ENCODE results near the gene SMG9.

Gene SMG9, protein sequence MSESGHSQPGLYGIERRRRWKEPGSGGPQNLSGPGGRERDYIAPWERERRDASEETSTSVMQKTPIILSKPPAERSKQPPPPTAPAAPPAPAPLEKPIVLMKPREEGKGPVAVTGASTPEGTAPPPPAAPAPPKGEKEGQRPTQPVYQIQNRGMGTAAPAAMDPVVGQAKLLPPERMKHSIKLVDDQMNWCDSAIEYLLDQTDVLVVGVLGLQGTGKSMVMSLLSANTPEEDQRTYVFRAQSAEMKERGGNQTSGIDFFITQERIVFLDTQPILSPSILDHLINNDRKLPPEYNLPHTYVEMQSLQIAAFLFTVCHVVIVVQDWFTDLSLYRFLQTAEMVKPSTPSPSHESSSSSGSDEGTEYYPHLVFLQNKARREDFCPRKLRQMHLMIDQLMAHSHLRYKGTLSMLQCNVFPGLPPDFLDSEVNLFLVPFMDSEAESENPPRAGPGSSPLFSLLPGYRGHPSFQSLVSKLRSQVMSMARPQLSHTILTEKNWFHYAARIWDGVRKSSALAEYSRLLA

DNA sequence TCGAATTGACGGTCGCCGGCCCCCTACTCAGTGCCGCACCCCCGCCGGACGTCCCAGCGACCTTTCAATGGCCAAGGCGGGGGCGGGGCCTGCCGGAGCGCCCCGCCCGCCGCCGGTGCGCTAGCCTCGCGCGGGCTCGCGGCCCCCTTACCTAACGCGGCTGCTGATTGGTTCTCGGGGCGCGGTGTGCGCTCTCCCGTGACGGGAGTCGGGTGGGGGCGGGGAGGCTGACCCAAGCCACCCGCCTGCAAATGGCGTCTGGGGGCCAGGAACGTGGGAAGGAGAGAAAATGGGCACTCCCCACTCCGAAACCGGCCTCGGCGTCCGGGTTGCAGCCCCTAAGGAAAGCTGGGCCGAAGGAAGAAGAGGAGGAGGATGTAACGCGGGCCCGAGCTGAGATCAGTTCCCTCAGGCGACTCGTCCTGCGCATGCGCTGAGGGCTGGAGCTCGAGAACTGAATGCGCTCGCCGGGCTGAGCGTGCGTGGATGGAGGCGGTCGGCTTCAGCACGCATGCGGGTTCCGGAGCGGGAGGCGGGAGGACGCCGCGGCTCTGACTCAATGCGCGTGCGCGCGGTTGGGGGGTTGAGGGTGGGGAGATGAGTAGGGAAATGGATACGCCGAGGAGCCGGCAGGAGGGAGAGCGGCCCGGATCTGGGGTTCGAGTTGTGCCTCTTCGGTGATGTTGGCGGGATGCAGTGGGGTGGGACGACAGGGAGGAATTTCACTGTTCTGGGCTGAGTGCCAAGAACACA, at the start of gene SMG9:
TSS of gene SMG9 (minus strand) at position 460 of the 753 bp plus-strand sequence. CDS start 4,221 bp downstream, outside the sequence.
- peak; percentile 35 for DNase-seq

DNA sequence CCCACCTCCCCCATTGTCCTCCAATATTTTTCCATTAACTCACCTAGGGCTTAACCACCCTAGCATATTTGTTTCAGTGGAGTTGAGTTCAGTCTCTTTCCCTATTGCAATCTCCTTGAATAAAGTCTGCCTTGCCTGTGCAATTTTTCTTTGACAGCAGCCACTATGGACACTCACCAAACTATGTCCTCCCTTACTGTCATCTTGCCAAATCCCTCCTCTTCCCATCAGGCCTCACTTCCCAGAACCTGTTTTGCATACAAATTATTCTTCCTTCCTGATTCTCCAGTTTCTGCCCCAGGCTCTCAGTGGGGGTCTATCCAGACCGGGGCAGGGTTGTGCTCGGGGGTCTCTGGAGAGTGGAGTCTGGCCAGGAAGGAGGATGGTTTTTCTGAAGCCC, 49.7 kb upstream of the SMG9 start:
- no peak for DNase-seq

DNA sequence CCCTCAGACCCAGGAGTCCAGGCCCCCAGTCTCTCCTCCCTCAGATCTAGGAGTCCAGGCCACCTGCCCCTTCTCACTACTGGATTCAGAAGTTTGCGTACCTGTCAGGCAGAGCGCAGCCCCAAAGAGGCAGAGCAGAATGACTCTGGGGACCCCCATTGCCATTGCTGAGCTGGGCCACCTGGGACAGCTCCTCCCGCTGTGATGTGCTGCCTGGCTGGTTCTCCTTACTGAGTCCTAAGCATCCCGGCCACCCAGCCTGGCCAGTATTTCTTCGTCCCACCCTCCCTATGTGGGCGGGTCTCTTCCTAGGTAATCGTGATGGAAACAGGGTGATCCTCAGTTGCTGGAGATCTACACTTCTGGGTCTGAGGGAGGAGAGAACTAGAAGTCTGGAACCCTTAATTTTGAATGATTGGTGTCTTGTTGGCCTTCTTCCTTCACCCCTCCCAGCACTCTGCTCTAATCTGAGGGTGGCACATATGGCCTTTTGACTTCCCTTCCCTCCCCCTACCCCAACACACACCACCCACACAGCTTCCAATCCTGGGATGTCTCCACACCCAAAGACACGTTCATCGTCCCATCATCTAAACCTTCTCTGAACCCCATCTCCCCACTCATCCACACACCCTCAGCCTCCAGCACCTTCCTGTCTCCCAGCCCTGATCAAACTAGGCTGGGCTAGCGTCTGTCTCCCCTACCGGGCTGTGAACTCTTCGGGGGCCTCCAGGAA, 47.6 kb upstream of the SMG9 start, which contains the start of gene LYPD5:
TSS of gene LYPD5 (minus strand) at position 232 of the 736 bp plus-strand sequence. CDS start at position 165, 67 bp downstream.
- no peak for DNase-seq

DNA sequence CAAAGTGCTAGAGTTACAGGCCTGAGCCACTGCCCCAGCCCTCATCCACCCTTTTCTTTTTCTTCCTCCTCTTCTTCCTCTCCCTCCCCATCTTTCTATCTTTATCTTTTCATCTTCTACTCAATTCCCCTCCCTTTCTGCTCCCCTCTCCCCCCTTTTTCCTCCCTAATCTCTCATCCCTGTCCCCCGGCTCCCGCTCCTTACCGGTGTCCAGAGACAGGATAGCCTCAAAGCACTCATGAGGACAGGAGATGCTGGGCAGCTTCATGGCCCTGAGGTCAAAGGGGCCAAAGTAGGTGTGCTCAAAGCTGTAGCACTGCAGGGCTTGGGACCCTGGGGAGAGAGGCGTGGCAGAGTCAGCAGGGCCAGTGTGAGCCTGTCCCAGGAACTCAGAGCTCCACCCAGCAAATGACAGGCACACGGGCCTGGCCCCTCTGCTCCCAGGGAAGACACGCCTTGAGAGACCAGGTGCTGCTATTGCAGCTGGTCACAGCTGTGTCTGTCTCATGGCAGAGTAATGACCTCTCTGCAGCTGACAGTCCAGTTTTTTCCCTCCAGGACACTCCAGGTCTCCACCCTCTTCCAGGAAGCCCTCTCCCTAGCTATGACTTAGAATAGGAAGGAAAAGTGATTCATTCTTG, 44.9 kb upstream of the SMG9 start:
- DNase-seq = no peak

DNA sequence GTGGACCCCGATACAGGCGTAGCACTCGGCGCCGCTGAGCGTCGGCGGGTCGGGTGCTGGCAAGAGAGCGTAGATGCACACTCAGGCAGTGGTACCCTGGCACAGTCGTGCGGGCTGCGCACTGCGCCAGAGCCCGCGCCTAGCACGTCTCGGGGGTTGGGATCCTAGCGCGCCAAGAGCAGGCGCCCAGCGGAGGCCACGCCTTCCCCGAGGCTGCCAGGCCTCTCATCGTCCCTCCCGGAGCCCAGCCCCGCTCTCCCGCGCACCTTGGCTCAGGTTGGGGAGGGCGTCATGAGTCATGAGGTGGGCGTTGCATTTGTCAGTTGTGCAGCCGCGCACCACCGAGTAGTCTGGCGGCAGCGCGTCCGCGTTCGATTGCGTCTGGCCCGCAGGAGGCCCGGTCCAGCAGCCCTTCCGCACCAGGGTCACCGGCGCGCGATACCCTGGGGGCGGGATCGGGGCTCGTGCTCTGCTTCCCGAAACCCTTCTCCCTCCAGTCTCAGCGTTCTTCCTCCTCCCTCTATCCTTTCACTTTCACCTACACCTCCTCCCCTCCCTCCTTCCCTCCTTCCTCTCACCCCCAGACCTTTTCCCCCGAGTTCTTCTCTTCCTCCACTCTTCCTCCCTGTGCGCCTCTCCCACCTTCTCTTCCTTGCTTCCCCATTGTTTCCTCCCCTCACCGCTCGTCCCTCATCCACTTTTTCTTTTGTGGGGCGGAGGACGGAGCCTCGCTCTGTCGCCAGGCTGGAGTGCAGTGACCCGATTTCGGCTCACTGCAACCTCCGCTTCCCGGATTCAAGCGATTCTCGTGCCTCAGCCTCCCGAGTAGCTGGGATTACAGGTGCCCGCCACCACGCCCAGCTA, 44.0 kb upstream of the SMG9 start:
- no peak for DNase-seq

DNA sequence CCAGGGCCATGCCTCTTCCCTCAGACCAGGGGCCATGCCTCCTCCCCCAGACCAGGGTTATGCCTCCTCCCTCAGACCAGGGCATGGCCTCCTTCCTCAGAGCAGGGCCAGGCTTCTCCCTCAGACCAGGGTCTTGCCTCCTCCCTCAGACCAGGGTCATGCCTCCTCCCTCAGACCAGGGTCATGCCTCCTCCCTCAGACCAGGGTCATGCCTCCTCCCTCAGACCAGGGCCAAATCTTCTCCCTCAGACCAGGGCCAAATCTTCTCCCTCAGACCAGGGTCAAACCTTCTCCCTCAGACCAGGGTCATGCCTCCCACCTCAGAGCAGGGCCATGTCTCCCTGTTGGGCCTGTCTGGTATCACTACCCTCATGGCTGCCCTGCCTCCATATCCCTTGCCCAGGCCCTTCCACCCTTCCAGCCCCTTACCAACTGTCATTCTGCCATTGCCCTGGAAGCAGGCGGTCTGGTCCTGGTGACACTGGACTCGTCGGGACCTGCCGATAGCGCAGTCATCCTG, 43.3 kb upstream of the SMG9 start:
- DNase-seq = no peak

DNA sequence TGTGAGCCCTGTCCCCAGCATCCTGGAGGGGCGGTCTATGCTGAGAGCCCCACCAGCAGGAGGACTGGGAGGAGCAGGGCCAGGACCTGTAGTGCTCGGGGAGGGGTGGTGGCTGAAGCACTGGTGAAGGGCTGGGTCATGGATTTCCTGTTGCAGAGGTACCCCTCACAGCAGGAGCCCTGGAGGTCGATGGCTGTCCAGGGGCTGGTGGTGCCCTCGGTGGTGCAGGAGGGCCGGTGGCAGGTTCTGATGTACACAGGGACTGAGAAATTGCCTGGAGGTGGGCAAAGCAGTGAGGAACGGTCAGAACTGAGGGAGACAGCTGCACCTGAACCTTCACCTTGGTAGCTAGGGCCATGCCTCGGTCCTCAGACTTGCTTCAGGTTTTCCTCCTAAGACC, 42.8 kb upstream of the SMG9 start:
- DNase-seq = no peak

DNA sequence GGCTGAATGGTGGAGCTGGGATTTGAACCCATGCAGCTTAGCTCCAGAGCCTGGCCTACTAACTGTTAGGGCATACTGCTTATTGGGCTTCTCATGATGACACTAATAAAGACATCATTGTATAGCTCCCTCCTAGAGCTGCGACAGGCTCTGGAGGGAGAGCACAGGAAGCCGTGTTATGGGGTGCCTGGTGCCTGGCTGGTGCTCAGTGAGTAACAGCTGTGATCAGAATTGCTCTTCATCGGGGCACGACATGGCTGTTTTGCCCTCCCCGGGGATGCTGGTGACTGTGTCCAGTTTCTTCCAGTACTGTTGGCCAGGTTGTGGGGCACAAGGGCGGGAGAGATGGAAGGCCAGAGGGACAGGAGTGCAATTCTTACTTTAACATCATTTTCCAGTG, 42.4 kb upstream of the SMG9 start:
- DNase-seq = no peak

DNA sequence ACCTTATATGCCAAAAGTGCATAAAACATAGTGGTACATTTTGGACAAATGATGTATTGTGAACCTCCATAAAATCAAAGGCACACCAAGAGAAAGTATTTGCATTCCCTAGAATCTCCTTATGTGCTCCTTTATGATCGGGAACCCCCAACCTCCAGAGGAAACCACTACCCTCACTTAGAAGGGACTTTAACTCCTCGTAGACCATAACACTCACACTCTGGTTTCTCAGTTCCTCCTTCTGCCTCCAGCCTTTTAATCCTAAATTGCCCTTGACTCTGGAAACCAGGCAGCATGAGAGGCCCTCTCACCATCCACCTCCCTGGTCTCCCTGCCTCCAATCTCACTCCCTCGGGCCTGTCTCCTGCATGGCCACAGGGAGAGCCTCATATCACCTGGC, 35.8 kb upstream of the SMG9 start:
- DNase-seq = no peak

DNA sequence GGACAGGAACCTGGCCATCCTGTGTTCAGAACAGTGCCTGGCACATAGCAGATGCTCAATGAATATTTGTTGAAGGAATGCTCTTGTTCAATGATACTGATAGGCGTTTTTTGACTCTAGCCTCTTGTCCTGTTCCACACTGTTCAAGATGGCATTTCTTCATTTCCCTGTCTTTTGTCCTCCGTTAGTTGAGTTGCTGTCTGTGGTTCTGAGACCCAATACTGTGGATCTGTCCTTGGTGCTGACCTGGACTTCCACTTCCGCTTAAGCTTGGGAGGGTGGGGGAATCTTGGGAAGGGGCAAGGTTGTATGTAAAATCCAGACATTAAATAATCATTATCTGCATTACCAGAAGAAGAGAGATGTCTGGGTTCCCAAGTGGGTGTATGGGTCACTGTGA, 34.3 kb upstream of the SMG9 start:
- no peak for DNase-seq

DNA sequence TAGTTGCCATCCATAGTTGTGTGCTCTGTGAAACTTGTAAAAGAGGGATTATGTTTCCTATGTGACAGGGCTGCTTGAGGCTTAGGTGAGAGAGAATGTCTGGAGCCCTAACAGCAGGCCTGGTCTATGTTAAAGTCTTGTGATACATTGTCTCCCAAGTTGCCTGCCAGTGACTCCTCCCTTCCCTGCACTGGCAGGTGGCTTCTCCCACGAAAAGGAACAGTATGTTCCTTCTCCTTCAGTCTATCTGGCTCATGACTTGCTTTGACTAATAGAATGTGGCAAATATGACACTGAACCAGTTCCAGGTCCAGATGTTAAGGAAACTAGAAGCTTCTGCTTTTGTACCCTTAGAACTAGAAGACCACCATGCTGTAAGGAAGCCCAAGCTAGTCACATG, 31.9 kb upstream of the SMG9 start:
- no peak for DNase-seq

DNA sequence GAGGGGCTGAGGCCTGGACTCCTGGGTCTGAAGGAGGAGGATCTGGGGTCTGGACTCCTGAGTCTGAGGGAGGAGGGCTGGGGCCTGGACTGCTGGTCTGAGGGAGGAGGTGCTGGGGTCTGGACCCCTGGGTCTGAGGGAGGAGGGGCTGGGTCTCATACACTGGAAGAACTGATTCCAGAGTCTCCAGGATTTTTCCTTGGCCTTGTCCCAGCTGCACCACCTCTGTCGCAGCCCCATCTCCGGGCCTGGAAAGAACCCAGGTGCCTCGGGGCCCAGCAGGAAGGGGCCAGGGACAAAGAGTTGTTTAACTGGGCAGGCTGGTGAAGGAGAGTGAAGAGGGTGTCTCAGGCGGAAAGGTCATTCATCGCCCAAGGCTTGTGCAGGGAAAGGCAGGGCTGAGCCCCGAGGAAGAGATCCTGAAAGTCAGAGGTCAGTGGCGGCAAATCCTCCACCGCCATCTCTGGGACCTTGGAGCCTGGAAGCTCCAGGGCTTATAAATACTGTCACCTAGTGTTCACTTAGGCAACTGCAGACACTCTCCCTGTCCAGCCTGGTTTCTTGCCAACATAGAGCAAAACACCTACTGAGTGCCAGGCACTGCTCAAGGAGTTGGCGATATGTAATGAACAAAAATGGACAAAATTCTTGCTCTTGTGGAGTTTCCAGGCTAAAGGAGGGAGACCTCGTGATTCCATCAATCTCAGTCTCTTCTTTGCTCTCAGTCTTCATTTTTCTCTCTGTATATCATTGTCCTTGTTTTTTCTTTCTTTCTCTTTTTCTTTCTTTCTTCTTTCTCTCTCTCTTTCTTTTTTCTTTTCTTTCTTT, 30.4 kb upstream of the SMG9 start:
- DNase-seq = no peak

DNA sequence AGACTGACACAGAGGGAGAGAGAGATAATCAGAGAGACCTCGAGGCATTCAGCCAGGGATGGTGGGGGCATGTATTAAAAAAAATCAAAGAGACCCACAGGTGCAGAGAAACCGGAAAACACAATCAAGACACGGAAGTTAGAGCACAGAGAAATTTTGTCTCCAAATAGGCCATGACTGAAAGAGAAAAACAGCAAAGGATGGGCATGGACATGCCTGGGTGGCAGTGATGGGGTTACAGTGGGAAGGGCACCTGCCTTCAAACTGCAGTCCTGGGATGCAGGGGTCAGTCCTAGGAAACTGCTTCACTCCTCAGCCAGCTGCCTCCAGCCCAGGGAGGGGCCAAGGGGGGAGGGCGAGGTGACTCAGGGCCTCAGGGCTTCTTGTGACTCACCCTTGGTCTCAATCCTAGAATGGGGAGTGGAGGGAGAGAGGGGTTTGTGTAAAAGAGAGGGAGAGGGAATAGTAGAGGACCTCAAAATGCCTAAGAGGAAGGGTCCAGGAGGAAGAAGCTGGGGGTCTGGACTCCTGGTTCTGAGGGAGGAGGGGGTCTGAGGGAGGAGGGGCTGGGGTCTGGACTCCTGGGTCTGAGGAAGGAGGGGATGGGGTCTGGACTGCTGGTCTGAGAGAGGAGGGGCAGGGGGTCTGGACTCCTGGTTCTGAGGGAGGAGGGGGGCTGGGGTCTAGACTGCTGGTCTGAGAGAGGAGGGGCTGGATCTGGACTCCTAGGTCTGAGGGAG, 29.6 kb upstream of the SMG9 start:
- no peak for DNase-seq

DNA sequence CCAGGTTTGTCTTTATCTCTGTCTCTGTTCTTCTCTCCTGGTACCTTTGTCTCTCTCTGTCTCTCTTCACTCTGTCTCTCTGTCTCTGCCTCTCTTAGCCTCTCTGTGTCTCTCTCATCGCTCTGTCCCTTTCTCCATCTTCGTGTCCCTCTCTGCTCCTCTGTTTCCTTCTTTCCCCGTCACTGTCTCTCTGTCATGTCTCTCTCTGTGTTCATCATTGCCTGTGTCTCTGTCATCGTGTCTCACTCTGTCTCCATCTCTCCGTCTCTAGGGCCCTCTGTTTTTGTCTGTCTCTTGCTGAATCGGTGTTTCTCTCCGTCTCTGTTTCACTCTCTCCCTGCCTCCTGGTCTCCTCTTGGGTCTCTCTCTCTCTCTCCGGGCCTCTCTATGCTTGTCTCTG, 28.9 kb upstream of the SMG9 start:
- no peak for DNase-seq

DNA sequence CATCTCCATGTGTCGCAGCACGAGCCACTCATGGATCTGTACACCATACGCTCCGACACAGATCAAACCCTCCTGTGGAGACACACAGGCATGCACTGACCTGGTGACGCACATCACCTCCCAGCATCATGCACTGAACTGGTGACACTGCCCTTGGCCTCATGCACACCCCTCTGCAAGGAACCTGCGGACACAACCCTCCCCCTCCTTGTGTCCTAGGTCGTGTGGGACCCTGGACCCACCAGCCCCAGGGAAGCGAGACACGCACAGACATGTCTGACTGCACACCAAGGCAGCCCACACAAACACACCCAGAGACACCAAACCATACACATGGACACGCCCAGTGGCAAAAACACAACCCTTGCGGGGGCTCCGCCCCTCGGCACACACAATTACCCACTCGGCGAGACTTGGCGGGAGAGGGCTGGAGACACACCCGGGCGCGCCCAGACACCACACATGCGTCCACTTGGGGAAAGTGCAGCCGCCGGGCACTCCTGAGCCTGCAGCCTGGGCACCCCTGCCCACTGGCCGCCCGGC, 28.0 kb upstream of the SMG9 start:
- no peak for DNase-seq

DNA sequence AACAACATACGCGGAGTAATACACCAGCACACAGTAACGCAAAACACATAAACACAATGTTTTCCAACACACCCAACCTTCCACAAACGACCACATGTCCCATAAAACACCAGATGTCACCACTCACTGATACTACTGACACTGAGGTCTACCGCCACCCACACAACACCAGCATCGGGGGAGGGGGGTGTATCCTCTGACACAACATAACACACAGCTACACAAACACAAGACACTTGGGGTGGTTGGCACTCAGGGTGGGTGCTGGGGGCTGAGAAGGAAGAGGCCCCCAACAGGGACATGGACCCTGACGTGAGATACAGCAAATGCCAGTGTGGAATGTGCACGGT, 27.5 kb upstream of the SMG9 start:
- no peak for DNase-seq

DNA sequence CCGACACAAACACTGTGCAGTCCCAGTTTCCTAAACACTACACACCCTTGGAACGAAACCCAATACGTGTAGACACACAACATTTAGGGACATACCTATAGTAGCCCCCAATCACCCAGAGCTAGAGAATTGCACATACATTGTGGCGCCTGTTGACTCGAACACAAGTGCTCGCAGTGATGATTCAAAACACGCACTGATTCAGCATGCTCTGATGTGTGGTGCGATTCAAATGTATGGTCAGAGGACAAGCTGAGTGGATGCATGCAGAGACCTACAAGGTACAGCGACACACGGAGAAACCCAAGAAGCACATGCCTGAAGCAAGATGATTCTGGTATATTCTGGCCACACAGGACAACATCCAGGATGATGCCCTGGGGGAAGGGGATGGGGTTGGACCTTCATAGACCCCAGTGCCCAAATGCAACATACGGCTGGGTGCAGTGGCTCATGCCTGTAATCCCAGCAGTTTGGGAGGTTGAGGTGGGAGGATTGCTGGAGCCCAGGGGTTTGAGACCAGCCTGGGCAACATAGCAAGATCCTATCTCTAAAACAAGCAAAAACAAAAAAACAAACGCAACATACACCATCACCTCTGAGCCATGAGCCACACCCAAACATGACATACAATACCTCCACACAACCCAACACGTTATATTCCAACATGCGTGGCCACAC, 27.0 kb upstream of the SMG9 start:
- no peak for DNase-seq

DNA sequence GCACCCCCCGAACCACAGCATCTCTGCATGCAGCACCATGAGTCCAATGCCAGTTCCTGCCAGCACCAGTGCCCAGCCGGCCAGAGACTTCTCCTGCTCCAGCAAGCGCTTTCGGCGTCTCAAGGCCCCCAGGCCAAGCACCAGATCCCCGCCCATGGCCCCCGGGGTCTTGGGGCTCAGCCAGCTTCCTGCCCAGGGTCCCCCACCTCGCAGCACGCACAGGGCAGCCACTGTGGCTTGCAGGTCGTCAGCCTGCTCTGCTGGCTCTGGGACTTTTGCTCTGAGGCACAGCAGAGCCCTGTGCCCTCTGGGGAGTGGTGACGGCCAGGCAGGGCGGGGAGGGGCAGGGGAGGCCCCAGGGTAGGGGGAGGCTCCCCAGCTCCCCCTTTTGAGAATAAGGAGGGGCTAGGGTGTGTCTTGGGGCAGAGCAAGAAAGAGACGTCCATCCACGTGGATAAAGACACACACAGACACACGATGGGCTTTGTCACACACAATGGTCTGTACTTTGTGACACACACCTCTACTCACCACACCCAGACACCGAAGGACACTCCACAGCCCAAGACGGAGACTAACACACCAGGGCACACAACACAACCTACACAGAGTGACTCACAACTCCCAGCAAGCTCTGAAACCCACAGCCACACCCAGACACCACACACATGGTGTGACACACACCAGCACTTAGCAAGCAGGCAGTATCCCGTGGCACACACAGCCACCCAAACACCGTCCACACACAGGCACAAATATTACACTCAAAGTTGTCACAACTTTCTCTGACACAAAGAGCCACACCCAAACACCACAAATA, 26.2 kb upstream of the SMG9 start, which contains the start of gene KCNN4:
TSS of gene KCNN4 (minus strand) at position 268 of the 820 bp plus-strand sequence. CDS start at position 156, 112 bp downstream.
- no peak for DNase-seq
